Thyroid gland (tissue), 4 donors: ENCODE measurements around the gene EHD3.

Experiments used
- POLR2A ChIP-seq, 2 donors: fragments of 450-650 bp; IDR thresholded peaks; one replicate each; pipeline ENCODE4 v1.6.1; 2017; ENCODE audit warnings: antibody characterized with exemption in 2 of 2, mild to moderate bottlenecking in 2 of 2, moderate library complexity in 1 of 2
- TF ChIP-seq, protein P1 (sequence below), 6 experiments: fragments of 200-600 bp in 3 of 6; fragments of 450-650 bp in 3 of 6; sonication (generic) in 3 of 6; IDR thresholded peaks; one replicate each; pipeline ENCODE4 v1.5.1; 2016 to 2019; ENCODE audit warnings: antibody characterized with exemption in 6 of 6, mild to moderate bottlenecking in 2 of 6, inconsistent platforms in 1 of 6, moderate library complexity in 1 of 6

DNA sequence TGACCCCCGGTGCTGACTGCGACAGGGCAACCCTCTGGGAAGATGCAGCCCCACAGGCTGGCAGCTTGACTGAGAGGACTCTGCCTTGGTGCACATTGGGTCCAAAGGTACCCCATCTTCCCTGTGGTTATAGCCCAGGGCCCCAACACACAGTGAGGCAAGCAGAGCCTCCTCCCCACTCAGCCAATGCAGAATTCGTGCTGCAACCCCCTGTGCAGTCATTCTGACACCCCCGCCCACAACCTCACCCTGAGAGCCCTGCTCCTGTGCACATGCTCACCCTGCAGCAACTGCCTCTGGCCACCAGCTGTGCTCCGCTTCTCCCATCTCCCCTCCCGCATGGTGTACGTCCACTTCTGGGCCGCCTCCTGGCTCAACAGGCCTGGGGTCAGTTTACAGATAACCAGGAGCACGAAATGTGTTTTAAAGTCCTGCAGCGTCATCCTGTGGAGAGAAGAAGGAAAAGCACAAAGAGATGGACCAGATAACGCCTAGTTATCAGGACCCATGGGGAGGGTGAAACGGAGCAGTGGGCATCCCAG lies 41.0 kb upstream of the EHD3 start:
- no peak for TF ChIP-seq POLR2A (IDR thresholded peaks at IDR 0.05)
- TF ChIP-seq, protein P1, sequence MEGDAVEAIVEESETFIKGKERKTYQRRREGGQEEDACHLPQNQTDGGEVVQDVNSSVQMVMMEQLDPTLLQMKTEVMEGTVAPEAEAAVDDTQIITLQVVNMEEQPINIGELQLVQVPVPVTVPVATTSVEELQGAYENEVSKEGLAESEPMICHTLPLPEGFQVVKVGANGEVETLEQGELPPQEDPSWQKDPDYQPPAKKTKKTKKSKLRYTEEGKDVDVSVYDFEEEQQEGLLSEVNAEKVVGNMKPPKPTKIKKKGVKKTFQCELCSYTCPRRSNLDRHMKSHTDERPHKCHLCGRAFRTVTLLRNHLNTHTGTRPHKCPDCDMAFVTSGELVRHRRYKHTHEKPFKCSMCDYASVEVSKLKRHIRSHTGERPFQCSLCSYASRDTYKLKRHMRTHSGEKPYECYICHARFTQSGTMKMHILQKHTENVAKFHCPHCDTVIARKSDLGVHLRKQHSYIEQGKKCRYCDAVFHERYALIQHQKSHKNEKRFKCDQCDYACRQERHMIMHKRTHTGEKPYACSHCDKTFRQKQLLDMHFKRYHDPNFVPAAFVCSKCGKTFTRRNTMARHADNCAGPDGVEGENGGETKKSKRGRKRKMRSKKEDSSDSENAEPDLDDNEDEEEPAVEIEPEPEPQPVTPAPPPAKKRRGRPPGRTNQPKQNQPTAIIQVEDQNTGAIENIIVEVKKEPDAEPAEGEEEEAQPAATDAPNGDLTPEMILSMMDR (IDR thresholded peaks at IDR 0.05) = no peak
